DMS 273 (cell line): ENCODE data around the gene INPP1.
"Not testable (repeated sequence)": the region's sequence is repeated elsewhere in the genome, so short reads cannot be mapped to it uniquely, and the experiment has no call there.

Source experiments
- DNase-seq: peaks from one replicate; lab custom pipeline; 2025; ENCODE audit not compliant: unreplicated experiment; lab: John Stamatoyannopoulos, UW

The INPP1 gene

DNA sequence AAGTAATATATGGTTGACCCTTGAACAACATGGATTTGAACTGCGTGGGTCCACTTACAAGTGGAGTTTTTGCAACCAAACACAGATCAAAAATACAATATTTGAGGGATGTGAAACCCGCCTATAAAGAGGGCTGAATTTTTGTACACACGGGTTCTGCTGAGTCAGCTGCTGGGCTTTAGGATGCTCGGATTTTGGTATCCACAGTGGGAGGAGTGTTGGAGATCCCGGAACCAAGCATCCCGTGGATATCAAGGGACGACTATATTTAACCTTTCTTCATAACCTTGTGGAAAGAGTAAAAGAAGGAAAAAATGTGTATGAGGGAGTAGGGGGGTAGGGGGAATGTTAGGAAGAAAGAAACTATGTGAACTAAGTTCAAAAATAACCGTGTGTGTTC is 10.0 kb upstream of the INPP1 start:
- no peak for DNase-seq

DNA sequence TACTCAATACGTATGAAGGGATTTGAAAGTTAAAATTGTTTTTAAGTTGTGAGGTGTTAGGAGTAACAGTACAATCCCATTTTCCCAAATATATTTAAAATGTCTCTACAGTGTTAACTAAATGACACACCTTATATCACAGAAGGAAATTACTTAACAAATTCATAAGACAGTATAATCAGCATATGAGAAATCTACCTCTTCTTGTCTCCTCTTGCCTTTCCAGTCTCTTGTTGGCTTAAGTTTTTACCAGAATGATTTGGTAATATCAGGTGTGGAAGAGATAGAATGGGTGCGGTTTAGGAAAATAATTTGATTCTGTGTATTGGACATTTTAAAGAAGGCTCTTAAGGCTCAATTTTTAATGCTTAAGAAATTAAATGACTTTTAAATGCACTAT is 9.5 kb upstream of the INPP1 start:
- DNase-seq, result no peak

DNA sequence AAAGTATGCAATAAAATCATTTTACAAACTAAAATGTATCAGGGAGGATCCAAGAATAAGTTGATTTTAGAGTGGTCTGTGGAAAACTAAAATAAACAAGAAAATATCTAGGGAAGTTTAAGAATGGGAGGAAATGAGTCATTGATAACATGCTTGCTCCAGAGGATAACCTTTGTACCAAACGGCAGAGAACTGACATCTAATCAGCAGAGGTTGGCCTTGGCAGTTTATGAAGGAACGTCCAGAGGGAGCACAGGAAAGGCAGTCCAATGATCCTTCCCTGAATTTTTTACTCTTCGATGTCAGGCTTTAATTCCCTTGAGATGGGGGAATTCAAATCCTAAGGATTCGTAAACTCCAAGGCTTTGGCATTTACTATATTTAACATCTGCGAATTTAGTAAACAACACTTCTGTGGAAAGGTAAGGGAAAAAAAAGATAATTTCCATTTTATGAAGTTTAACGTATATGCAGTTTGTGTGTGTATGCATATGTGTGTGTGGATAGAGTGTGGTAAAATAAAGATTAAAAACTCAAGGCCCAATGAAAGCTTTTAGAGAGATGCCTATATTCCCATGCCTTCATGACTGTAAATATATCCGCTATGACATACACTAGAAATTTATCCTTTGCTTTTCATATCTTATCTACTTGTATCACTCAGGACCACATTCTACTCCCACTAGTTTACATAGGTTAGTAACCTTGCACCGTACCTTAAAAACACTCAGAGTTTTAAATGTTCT is 8.7 kb upstream of the INPP1 start:
- DNase-seq, result no peak

DNA sequence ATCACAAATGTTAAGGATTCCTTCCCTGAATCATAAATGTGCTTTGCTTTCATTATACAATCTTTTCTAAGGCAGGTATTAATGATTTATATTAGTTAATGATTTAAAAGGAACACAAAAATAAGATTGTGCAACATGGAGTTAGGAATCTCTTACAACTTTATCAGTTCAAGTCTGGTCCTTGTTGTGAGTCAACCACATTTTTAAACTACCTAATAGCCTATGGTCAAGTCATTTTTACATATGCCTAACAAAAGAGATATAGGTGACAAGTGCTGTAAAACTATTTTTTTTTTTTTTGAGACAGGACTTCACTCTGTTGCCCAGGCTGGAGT is 8.2 kb upstream of the INPP1 start:
- no peak for DNase-seq

DNA sequence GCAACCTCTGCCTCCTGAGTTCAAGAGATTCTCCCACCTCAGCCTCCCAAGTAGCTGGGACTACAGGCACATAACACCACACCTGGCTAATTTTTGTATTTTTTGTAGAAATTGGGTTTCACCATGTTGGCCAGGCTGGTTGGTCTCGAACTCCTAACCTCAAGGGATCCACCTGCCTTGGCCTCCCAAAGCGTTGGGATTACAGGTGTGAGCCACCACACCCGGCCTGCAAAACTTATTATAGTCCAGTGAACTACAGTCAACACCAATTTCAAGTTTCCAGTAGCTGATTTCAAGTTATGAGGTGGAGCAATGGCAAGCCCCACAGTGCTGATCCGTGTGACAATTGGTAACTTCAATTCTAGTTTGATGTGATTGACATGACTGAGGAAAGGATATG is 7.8 kb upstream of the INPP1 start:
- not testable (repeated sequence) for DNase-seq

DNA sequence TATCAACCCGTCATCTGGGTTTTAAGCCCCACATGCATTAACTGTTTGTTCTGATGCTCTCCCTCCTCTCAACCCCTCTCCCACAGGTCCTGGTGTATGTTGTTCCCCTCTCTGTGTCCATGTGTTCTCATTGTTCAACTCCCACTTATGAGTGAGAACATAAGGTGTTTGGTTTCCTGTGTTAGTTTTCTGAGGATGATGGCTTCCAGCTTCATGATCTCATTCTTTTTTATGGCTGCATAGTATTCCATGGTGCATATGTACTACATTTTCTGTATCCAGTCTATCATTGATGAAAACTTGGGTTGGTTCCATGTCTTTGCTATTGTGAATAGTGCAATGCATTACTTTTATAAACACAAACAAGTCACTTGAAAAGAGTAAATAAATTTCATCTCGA is 7.0 kb upstream of the INPP1 start:
- DNase-seq, result no peak

DNA sequence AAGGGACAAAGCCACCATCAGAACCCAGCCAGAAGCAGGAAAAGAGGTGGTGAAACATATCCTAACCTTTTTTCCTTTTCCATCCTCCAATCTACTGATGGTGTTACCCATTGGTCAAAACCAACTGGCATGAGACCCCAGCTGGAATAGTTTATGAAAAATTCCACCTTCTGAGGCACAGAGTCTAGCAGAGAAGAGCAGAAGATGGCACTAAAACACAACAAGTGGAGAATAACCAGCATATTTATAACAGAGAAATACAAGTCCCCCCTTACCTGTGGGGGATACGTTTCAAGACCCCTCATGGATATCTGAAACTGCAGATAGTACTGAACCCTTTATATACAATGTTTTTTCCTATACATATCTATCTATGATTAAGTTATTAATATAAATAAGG is 4.9 kb upstream of the INPP1 start:
- DNase-seq, result no peak

DNA sequence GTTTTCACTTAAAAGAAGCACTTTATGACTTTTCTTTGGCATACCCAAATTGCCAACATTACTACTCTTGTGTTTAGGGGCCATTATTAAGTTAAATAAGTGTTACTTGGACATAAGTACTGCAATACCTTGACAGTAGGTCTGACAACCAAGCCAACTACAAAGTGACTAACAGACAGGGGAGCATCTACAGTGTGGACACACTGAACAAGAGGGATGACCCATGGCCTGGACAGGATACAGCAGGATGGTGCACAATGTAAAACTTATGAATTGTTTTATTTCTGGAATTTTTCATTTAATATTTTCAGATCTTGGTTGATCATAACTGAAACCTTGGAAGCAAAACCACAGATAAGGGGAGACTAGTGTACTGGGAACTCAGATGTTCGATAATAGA is 4.0 kb upstream of the INPP1 start:
- DNase-seq, result no peak

DNA sequence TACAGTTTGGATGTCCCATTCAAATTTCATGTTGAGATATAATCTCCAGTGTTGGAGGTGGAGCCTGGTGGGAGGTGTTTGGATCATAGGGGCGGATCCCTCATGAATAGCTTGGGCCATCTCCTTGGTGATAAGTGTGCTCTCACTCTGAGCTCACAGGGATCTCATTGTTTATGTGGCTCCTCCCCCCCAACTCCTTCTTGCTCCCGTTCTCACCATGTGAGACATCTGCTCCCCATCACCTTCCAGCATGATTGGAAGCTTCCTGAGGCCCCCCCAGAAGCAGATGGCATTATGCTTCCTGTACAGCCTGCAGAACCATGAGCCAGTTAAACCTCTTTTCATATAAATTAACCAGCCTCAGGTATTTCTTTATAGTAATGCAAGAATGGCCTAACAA is 3.0 kb upstream of the INPP1 start:
- DNase-seq, result peak; percentile 59

DNA sequence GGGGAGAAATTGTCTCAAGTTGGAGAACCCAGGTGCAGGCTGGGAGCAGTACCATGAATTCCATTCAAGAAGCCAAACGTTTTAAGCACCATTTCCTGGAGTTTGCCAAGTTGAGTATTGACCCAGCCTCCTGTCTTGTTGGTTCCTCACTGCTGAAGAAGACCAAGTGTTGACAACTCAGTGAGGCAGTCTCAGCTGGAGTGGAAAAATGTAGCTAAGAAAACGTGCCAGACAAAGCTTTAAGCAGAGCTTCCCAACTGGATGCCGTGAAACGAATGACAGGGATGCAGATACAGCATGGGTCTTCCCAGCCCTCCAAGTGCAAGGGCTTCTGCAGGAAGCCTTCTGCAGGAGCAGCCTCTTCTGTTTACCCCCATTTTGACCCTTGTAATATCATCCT is 778 bp upstream of the INPP1 start:
- no peak for DNase-seq

DNA sequence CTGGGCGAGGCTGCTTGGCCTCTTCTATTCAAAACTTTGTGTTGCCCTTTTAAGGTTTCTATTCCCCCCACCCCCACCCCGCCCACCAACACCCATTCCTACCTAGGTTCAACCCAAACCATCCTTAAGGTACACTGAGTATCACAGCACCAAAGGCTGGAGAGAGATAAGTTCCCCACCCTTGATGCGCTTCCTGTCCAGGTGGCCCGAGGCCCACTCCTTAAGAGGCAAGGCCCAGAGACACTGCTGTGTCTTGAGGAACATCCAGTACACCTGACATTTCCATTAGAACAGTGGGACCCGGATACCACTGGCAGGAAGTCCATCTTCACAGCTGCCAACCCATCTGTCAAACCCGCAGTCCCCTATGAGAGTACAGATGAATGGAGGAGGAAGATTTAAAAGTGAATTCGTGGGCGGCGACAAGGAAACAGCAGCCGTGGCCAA is 277 bp upstream of the INPP1 start:
- peak; percentile 72 for DNase-seq

DNA sequence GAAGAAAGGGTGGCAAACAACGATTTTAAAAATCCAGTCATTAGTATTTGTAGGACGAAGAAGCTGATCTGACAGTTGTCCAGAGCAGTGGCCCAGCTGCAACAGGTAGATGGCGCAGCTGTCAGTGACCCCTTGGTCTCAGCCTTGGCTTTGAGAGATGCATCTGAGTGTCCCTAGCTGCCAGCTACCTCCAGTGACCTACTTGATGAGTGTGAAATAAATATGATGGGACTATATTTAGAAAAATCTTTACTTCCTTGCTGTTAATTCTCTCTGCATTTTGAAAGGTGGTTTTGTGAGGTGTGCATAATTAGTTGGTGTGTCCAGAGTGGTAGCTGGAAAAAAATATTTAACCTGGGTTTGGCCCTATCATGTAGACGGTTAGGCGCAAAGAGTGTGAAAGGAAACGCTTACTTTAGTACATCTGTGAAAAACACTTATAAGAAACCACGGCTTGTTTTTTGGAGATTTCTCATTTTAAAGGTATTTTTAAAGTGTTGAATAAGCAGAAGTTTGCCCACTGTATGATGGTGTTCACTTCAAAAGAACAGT is 963 bp downstream of the INPP1 start:
- peak; percentile 50 for DNase-seq

DNA sequence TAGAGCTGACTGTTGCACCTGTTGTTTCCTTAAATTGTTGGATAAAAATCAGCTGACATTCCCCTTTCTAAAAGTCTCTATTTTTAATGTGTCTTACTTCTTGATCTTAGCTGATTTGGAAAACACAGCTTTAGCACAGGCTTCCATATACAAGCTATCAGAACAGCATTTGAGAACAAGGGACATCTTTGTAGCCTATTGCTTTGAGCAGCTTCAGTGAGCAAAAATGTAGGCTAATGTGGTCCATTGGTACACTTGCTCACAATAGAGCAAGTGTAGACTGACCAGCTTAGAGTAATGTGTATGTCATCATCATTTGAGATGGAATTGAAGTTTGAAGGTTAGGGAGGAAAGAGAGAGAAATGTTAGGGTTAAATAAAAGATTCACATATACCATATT is 7.0 kb downstream of the INPP1 start:
- DNase-seq, result no peak

DNA sequence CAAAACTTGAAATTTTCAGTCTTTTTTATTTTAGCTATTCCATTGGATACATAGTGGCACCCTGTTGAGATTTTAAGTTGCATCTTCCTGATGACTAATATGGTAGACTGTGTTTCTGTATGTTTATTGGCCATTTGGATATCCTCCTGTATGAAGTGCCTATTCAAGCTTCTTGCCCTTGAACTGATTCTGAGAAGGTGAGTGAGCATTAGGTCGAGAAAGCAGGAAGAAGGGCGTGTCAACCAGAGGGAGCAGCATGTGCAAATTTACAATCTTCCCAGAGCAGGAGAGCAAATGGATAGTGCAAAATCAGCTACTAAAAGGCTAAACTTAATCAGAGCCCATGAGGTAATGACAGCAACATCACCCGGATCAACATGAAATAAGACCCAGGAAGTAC is 8.6 kb downstream of the INPP1 start:
- DNase-seq, result no peak

DNA sequence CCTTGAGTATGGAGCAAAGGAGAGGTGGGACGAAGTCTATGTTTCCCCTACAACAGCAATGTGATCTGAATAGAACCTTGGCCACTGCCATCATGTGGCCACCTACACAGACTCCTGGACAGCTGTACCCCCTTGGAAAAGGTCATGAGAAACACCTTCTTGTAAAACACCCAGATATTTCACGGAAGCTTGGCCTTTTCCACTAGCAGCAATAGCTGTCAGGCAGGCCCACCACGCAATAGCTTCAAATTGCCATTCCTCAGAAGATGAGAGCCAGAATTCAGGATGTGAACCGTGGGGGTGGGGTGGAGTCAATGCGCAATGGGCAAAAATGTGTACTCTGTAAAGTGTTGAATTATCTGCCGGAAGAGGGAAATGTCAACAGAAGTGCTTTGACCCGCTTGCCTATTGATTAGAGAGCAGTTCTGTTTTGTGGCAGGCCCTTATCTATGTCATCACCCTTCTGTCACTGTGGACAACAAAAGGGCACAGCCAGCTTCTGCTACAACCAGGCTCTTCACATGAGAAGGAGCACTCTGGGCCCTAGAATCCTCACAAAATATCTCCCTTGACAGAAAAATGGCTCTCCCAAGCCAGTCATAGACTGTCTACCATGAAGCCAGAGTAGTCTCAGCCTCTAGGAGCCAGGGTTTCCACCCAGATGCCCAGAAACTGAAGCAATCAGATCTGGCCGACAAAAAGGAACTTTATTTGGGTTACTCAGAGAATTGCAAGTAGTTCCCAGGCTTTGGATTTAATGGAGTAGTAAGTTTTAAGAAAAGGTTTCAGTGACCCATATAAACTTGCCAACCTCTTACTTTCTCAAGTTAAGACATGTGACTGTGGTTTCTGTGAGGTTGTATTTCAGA is 9.5 kb downstream of the INPP1 start:
- peak; percentile 18 for DNase-seq

DNA sequence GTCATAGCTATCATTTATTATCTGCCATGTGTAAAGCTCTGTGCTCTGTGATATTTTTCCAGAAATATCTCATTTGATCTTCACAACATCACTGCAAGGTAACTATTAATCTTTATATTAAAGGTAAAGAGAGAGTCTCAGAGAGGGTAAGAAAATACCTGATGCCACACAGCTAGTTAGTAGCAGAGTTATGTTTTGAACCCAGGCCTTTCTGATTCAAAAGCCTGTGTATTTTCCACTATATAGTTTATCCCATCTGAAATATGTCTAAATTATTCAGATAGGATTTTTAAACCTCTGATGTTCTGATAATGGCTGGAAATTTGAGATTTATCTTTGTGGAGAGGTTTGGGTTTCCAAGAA is 10.1 kb downstream of the INPP1 start:
- no peak for DNase-seq

DNA sequence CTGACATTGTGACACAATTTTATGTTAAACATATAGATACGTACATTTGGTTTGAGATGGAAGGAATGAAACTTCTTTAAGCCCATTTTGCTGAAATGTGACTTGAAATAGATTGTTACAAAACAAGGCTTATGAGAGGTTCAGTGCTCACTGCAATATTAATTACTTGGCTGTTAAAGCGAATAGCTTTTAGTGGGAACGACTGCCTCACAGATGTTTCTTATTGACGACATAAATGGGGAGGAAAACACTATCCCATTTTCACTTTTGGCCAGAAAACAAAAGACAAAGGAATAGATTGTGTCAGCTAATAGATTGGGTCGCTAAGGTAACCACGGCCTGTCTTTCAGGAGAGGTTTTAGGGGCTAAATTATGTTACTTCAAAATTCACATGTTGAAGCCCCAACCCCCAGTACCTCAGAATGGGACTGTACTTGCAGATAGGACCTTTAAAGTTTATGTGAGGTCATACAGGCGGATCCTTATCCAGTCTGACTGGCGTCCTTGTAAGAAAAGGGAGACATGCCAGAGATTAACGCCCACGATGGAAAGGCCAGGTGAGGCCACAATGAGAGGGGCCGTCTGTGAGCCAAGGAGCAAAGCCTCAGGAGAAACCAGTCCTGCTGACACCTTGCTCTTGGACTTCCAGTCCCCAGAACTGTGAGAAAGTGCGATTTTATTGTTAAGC is 10.8 kb downstream of the INPP1 start:
- DNase-seq, result peak; percentile 40

DNA sequence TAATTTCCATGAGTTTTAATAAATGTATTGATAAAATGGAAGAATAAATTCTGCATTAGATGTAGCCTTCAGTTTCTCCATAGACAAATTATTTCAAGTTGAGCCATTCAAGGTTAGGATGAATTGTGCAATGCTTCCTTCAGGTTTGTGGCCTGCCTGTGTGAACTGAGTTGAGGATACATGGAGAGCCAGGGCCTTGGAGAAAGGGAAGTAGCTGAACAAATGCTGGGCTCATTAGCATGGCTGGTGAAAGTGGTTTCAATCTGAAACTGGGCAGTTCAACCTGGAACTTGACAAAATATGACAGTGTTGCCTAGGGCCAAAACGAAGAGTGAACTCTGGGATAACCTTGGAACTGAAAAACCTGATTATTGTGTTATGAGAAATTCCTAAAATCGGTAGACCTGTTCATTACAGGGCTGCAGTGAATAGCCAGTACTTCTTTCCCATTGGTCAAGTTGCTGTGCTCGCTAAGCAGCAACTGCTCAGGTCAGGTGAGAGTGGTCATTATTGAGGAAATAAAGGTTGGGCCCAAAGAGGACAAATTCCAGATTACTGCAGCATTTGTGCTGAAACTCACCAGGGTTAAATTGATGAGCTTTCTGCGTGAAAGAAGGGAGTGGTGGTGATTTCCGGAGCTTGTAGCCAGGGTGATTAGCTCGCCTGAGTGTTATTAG is 12.7 kb downstream of the INPP1 start:
- peak; percentile 7 for DNase-seq

DNA sequence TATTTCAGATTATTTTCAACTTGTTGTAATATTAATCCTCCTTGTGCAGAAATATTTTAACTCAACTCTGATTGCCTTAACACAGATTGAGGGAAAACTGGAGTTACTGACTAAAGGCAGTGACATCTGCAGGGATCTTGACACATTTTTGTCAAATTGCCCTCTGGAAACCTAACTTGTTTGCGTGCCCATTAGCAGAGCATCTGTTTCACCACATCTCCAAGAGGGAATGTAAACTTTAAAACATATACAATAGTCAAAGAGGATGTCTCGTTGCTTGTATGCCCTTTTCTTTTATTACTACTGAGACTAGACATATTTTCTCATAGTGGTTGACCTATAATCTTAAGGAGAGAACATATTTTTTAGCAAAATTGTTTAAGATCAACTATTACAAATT is 14.2 kb downstream of the INPP1 start:
- DNase-seq, result peak; percentile 80

DNA sequence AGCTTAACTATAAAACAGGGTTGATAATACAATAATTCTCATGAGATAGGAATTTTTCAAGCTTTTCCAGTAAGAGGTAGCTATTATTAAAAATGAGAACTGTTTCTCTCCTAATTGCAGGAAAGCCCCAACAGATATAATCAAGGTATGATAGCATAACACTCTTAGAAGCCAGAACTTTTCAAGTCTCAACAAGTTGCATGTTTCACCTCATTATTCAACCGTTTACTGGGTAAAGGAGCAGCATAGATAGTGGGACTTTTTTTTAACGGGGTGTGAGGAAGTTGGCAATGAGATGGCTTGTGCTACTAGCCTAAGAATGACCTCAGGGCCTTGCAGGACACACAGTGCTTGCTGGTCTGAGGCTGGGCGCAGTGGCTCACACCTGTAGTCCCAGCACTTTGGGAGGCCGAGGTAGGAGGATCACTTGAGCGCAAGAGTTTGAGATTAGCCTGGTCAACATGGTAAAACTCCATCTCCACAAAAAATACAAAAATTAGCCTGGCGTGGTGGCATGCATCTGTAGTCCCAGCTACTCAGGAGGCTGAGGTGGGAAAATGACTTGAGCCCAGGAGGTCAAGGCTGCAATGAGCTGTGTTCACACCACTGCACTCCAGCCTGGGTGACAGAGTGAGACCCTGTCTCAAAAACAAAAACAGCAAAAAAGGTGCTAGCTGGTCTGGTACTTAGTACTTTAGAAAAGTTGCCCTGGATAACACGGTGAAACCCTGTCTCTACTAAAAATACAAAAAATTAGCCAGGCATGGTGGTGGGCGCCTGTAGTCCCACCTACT is 15.5 kb downstream of the INPP1 start:
- DNase-seq, result peak; percentile 41
